Subcutaneous abdominal adipose tissue (tissue), 5 donors: ENCODE measurements around the gene ADGRF5.
A peak's percentile ranks its signal among the peaks of the same experiment; 100 is the strongest.
"Not testable (repeated sequence)": the region's sequence is repeated elsewhere in the genome, so short reads cannot be mapped to it uniquely, and the experiment has no call there.

Experiments
- H3K27ac ChIP-seq: one replicate; pipeline ENCODE4 v1.7.0; 2013; ENCODE audit warnings: low read depth, mild to moderate bottlenecking, inconsistent platforms, low read length, moderate library complexity
- H3K27me3 ChIP-seq, 5 donors: one replicate each; pipeline ENCODE4 v1.7.0; 2013; ENCODE audit warnings: low read length in 5 of 5, inconsistent platforms in 1 of 5; ENCODE audit not compliant: control insufficient read depth in 5 of 5, insufficient read depth in 4 of 5
- H3K36me3 ChIP-seq, 5 donors: one replicate each; pipeline ENCODE4 v1.7.0; 2013; ENCODE audit warnings: low read length in 5 of 5; ENCODE audit not compliant: control insufficient read depth in 5 of 5, insufficient read depth in 5 of 5
- H3K4me1 ChIP-seq, 5 donors: one replicate each; pipeline ENCODE4 v1.7.0; 2013; ENCODE audit warnings: low read length in 5 of 5, mild to moderate bottlenecking in 3 of 5, moderate library complexity in 1 of 5; ENCODE audit not compliant: control insufficient read depth in 5 of 5, insufficient read depth in 5 of 5
- H3K4me3 ChIP-seq, 5 donors: one replicate each; pipeline ENCODE4 v1.7.0; 2013; ENCODE audit warnings: low read length in 5 of 5, low read depth in 1 of 5
- H3K9ac ChIP-seq, 5 donors: one replicate each; pipeline ENCODE4 v1.7.0; 2013; ENCODE audit warnings: low read length in 5 of 5, mild to moderate bottlenecking in 4 of 5, moderate library complexity in 3 of 5
- H3K9me3 ChIP-seq, 5 donors: one replicate each; pipeline ENCODE4 v1.7.0; 2013; ENCODE audit warnings: low read length in 5 of 5; ENCODE audit not compliant: control insufficient read depth in 5 of 5
- donor health status: healthy.
- donor health status: healthy.
- donor health status: healthy.
- donor health status: healthy.
- donor health status: healthy.

The ADGRF5 gene

DNA sequence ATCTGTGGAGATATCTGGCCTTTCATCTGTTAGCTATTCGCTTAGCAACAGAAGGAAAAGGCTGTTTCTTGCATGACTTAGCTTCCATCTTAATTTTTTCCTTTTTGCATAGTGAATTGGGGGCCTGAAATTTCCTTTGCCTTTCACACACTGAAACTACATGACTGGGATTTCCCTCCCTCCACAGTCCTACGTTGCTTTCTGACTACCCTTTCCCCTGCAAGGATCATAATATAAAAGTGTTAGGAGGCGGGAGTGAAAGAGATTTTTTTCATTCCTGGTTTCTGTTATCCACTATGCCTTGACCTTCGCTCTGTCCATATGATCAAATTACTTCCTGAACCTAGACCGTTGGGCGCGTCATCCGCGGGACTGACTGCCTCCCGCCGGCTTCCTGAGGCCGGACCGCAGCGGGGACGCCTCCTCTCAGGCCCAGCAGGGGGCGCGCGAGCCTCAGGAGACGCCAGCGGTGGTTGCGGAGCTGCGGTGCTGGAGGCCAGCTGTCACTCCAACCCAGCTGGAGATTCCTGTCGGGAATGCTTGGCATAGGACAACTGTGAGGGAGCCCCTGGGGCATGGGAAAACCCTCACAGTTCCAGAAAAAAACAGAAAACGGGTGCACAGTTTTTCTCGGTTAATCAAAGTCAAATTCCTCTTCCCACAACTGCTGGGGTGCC is 72.9 kb downstream of the ADGRF5 start:
- no peaks in the 10 kb centered on the region for H3K9me3 ChIP-seq
- H3K9ac ChIP-seq: peak overlapping the region in 2 of 5 donors; percentile 30 to 45
- no peak overlapping the region for H3K27ac ChIP-seq
- H3K4me3 ChIP-seq: peak overlapping the region in 3 of 5 donors; percentile 40 to 50 (median 42)
- H3K27me3 ChIP-seq: no peaks in the 10 kb centered on the region
- H3K4me1 ChIP-seq: peaks cover 0 to 48% (median 12%) of the 10 kb centered on the region in 5 donors
- H3K36me3 ChIP-seq: no peaks in the 10 kb centered on the region

DNA sequence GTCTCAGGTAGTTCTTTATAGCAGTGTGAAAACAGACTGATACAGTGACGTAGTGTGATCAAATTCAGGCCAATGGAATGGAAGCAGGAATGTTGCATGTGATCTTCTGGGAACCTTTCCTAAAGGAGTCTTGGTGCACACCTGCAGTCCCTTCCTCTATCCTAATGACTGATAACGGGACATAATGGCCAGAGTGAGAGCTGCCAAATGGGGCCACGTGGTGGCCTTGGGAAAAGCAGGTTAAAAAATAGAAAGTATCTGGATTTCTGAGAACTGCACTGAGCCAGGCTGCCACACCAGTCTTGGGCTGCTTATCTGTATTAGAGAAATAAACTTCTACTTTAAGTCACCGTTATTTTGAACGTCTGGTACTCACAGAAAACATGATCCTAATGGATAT is 76.6 kb downstream of the ADGRF5 start:
- H3K9ac ChIP-seq: no peak overlapping the region
- no peaks in the 10 kb centered on the region for H3K36me3 ChIP-seq
- no peak overlapping the region for H3K27ac ChIP-seq
- H3K4me3 ChIP-seq: no peak overlapping the region
- no peaks in the 10 kb centered on the region for H3K27me3 ChIP-seq
- peaks cover 0 to 16% (median 8%) of the 10 kb centered on the region in 5 donors for H3K9me3 ChIP-seq
- H3K4me1 ChIP-seq: peaks cover 0 to 18% (median 7%) of the 10 kb centered on the region in 5 donors

DNA sequence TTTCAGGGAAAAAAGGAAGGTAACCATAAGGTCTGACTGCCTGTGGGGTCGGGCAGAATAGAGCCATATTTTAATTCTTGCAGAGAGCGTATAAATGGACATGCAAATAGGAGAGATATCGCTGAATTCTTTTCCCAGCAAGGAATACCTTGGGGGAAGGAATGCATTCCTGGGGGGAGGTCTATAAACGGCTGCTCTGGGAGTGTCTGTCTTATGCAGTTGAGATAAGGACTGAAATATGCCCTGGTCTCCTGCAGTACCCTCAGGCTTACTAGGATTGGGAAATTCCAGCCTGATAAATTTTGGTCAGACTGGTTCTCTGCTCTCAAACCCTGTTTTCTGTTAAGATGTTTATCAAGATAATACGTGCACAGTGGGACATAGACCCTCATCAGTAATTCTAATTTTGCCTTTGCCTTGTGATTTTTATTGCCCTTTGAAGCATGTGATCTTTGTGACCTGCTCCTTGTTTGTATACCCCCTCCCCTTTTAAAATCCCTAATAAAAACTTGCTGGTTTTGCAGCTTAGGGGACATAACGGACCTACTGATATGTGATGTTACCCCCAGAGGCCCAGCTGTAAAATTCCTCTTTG is 79.4 kb downstream of the ADGRF5 start:
- not testable (repeated sequence) for H3K4me3 ChIP-seq, H3K27ac ChIP-seq, H3K36me3 ChIP-seq, H3K27me3 ChIP-seq, H3K4me1 ChIP-seq, H3K9ac ChIP-seq
- H3K9me3 ChIP-seq: peaks cover 0 to 16% (median 8%) of the 10 kb centered on the region in 5 donors

DNA sequence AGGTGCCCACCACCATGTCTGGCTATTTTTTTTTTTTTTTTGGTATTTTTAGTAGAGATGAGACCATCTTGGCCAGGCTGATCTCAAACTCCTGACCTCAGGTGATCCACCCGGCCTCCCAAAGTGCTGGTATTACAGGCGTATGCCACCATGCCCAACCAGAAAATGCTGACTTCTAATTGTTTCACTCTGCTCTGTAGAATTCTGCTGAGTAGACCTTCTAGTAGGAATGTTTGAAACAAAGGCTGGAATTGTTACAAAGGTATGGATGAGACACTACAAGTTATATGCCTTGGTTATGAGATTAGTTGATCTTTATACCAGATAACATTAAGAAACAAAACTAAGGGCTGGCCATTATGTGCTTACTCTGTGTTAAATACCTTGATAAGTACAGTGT is 83.7 kb downstream of the ADGRF5 start:
- Histone ChIP-seq H3K4me1 (no peaks in the 10 kb centered on the region), H3K27me3 (no peaks in the 10 kb centered on the region), H3K9ac (no peak overlapping the region), H3K27ac (no peak overlapping the region), H3K36me3 (no peaks in the 10 kb centered on the region), H3K9me3 (peaks cover 0 to 16% (median 8%) of the 10 kb centered on the region in 5 donors), H3K4me3 (no peak overlapping the region)

DNA sequence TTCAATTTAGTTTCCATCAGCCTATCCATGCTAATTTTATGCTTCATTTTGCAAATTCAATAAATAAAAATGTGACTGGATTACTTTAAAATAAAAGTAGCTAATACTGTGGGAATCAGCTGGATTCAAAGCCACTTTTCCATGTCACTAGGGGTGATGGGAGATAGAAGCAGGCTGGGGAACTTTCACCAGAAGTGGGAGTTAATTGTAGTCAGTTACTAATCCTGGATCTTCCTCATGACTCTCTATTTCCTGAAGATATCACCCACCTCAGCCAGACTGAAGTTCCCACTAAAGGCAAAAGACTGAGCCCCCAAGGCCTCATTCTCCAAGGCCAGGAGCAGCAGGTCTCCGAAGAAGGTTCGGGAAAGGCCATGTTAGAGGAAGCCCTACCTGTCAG is 86.7 kb downstream of the ADGRF5 start:
- H3K27ac ChIP-seq, H3K36me3 ChIP-seq, H3K9ac ChIP-seq: not testable (repeated sequence)

DNA sequence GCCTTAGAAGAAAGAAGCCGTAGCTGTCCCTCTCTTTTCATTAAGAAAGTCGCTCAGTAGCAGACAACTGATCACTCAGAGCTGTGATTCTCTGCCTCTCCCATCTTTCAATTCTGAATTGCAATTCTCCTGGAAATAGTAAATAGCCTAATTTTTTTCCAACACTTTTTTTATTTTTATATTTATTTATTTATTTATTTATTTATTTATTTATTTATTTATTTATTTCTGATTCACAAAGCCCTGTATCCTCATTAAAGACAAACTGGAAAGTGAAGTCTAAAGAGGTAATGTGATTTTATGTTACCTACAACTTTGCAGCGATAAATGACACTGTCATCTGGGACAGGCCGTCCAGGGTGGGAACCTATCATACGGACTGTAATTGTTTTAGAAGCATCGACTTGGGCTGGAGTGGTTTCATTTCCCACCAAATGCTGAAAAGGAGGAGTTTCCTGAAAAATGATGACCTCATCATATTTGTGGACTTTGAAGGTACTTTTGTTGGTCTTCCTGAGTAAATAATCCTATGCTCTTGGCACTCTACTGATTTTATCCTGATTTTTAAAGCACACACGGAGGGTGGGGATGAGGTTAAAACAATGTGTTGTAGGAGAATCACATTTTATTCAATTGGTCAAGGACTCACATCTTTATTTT is 87.4 kb downstream of the ADGRF5 start:
- not testable (repeated sequence) for H3K36me3 ChIP-seq, H3K9ac ChIP-seq, H3K27ac ChIP-seq, H3K9me3 ChIP-seq, H3K27me3 ChIP-seq, H3K4me1 ChIP-seq, H3K4me3 ChIP-seq

More for the DNA sequence above, 86.7 kb downstream of the ADGRF5 start:
- not testable (repeated sequence) for H3K9me3 ChIP-seq, H3K27me3 ChIP-seq, H3K4me3 ChIP-seq, H3K4me1 ChIP-seq

DNA sequence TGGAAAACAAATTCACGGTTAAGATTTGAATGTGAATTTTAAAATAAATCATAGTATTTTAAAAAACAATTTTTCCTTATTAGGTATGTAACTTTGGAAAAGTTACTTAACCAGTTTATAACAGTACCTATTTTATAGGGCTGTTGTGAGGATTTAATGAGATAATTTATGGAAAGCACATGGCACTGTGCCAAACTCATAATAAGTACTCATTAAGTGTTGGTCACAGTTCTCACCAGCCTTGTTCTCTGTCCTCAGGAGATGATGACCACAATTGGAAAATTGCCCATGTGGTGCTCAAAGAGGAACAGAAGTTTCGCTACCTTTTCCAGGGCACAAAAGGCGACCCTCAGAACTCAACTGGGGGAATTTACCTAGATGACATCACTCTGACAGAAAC is 88.9 kb downstream of the ADGRF5 start:
- H3K27ac ChIP-seq: no peak overlapping the region
- H3K36me3 ChIP-seq: no peaks in the 10 kb centered on the region
- H3K4me3 ChIP-seq: no peak overlapping the region
- H3K27me3 ChIP-seq: no peaks in the 10 kb centered on the region
- no peaks in the 10 kb centered on the region for H3K4me1 ChIP-seq
- no peaks in the 10 kb centered on the region for H3K9me3 ChIP-seq
- no peak overlapping the region for H3K9ac ChIP-seq

DNA sequence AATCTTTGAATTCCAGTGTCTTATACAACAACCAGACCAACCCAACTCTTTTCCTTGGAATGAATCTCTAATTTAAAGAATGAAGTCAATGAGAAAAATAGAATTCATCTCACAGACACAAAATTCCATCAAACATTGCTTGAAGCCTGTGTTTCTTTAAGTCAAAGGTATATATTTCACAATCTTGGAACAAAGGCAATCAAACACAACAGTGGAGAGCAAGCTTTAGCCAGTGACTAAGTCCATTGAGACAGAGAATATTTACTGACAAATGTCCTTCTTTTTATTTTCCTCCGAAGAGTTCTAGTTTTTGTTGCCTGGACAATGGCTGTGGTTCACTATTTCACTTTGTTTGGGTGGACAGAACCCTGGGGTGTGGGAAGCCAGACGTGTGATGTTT is 92.8 kb downstream of the ADGRF5 start:
- Histone ChIP-seq H3K27ac (no peak overlapping the region), H3K4me1 (no peaks in the 10 kb centered on the region), H3K36me3 (no peaks in the 10 kb centered on the region)

DNA sequence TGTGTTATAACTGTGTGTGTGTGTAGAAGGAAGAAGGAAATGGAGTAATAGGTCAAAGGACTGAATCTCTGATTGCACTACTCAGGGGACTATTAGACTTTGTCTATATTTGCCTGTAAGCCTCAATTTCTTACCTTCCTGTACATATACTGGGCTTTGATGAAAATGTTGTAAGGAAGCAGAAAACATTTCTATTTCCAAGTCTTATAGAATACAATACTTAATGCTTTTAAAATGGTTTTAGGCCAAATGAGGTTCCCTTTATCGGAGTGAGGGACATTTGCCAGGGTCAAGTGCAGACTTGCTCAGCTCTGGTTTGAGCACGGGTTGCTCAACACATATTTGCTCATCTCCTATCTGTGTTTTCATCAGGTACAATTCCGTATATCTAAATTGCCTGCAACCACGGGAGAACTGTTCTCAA is 100.3 kb downstream of the ADGRF5 start:
- no peak overlapping the region for H3K4me3 ChIP-seq
- no peaks in the 10 kb centered on the region for H3K27me3 ChIP-seq
- no peak overlapping the region for H3K9ac ChIP-seq
- no peaks in the 10 kb centered on the region for H3K36me3 ChIP-seq
- H3K9me3 ChIP-seq: no peaks in the 10 kb centered on the region
- no peak overlapping the region for H3K27ac ChIP-seq
- H3K4me1 ChIP-seq: peaks cover 0 to 5% (median 0%) of the 10 kb centered on the region in 5 donors

More for the DNA sequence above, 92.8 kb downstream of the ADGRF5 start:
- H3K9me3 ChIP-seq: no peaks in the 10 kb centered on the region
- H3K9ac ChIP-seq: no peak overlapping the region
- H3K27me3 ChIP-seq: no peaks in the 10 kb centered on the region
- H3K4me3 ChIP-seq: no peak overlapping the region

DNA sequence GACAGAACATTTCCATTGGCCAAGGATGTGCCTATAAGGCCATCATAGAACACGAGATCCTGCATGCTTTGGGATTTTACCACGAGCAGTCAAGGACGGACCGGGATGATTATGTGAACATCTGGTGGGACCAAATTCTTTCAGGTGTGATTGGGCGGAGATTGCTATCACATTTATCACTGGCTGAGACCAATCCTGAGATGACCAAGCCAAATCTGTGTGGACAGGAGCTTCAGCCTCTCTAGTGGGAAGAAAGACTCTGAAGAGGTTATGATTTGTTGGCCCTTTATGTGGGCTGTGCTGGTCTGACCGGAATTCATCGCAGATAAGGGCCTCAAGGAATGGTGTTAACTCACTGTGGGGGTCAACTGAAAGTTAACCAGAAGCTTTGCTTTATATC is 102.2 kb downstream of the ADGRF5 start:
- no peak overlapping the region for H3K9ac ChIP-seq
- peaks cover 0 to 5% (median 0%) of the 10 kb centered on the region in 5 donors for H3K4me1 ChIP-seq
- no peak overlapping the region for H3K4me3 ChIP-seq
- no peaks in the 10 kb centered on the region for H3K36me3 ChIP-seq
- H3K9me3 ChIP-seq: no peaks in the 10 kb centered on the region
- H3K27me3 ChIP-seq: no peaks in the 10 kb centered on the region
- no peak overlapping the region for H3K27ac ChIP-seq
